Tibial nerve (tissue), 4 donors: ENCODE measurements around the gene ACADSB. TPM values are rescaled to one million over a fixed set of nuclear protein-coding genes. Genes with fewer than 3 reads are reported as not detected.

ENCODE experiments used
- DNase-seq, 2 donors: peaks; one replicate each; pipeline ENCODE4 v3.0.0-alpha.2; 2019; ENCODE audit warnings: low spot score in 2 of 2
- H3K27ac ChIP-seq, 4 donors: fragments of 200-600 bp; sonication (generic) in 3 of 4; one replicate each; pipeline ENCODE4 v1.5.1; 2017 to 2019; ENCODE audit warnings: mild to moderate bottlenecking in 1 of 4
- H3K27me3 ChIP-seq, 2 donors: fragments of 200-600 bp; sonication (generic) in 1 of 2; one replicate each; pipeline versions ENCODE4 v1.5.1 to v1.6.0; 2017 to 2019
- H3K36me3 ChIP-seq, 3 donors: fragments of 200-600 bp; sonication (generic); one replicate each; pipeline ENCODE4 v1.5.1; 2018 to 2019
- H3K4me1 ChIP-seq, 4 donors: fragments of 200-600 bp; sonication (generic) in 3 of 4; one replicate each; pipeline ENCODE4 v1.5.1; 2017 to 2019
- H3K4me3 ChIP-seq, 4 donors: fragments of 200-600 bp; sonication (generic) in 3 of 4; one replicate each; pipeline ENCODE4 v1.5.1; 2017 to 2019; ENCODE audit warnings: mild to moderate bottlenecking in 1 of 4, moderate library complexity in 1 of 4
- H3K9me3 ChIP-seq, 4 donors: fragments of 200-600 bp; sonication (generic) in 3 of 4; one replicate each; pipeline ENCODE4 v1.5.1; 2017 to 2019
- EP300 ChIP-seq, 2 donors: sonication (generic); formaldehyde crosslinking; IDR thresholded peaks; one replicate each; pipeline ENCODE4 v1.6.1; 2017; ENCODE audit warnings: antibody characterized with exemption in 2 of 2, mild to moderate bottlenecking in 1 of 2
- POLR2A ChIP-seq, 2 donors: fragments of 450-650 bp; IDR thresholded peaks; one replicate each; pipeline ENCODE4 v1.6.1; 2017; ENCODE audit warnings: antibody characterized with exemption in 2 of 2, mild to moderate bottlenecking in 2 of 2, moderate library complexity in 2 of 2
- WGBS, 2 donors: methylation state at CpG; one replicate each; pipeline ENCODE4 v1.1.5; 2018; 5-methylcytosine and 5-hydroxymethylcytosine counted together
- total RNA-seq, 4 donors: library from RNA; depleted of rRNA; stranded (reverse); fragments of >200 nt; gene quantifications; one replicate each; pipeline ENCODE4 v1.1.0, GENCODE V29; 2016
- TF ChIP-seq, protein P1 (sequence below), 5 experiments: fragments of 200-600 bp in 3 of 5; fragments of 450-650 bp in 2 of 5; sonication (generic) in 3 of 5; IDR thresholded peaks; one replicate each; pipeline ENCODE4 v1.5.1; 2016 to 2019; ENCODE audit warnings: antibody characterized with exemption in 5 of 5, mild to moderate bottlenecking in 3 of 5, moderate library complexity in 2 of 5

The ACADSB gene
- total RNA-seq, 4 donors from 2014 or later: 17.4 to 26.8 (median 24.7) TPM

DNA sequence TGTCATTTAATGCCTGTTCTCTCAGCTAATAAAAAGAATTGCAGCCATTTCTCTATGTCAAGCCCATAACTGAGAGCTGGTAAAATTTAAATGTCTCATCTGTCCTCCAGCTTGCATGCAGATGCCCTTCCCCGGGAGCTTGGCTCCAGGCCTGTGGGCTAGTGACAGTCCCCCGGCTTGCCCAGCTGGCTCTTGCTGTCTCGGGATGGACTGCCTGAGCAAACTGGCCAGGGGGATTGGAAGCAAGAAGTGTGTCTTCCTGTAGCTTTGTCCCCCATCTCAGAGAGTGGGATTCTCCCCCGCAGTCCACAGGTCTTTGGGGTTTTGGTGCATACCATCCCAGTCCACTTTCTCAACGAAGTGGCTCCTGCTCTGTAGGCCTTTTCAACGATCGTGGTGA, 73.1 kb downstream of the ACADSB start:
- Histone ChIP-seq H3K4me1 (no peaks in the 10 kb centered on the region), H3K36me3 (no peaks in the 10 kb centered on the region), H3K9me3 (no peaks in the 10 kb centered on the region), H3K27ac (no peak overlapping the region), H3K4me3 (no peak overlapping the region), H3K27me3 (peaks cover 0 to 5% of the 10 kb centered on the region in 2 donors)
- DNase-seq: no peak
- TF ChIP-seq EP300 (IDR thresholded peaks at IDR 0.05): no peak
- TF ChIP-seq, protein P1, sequence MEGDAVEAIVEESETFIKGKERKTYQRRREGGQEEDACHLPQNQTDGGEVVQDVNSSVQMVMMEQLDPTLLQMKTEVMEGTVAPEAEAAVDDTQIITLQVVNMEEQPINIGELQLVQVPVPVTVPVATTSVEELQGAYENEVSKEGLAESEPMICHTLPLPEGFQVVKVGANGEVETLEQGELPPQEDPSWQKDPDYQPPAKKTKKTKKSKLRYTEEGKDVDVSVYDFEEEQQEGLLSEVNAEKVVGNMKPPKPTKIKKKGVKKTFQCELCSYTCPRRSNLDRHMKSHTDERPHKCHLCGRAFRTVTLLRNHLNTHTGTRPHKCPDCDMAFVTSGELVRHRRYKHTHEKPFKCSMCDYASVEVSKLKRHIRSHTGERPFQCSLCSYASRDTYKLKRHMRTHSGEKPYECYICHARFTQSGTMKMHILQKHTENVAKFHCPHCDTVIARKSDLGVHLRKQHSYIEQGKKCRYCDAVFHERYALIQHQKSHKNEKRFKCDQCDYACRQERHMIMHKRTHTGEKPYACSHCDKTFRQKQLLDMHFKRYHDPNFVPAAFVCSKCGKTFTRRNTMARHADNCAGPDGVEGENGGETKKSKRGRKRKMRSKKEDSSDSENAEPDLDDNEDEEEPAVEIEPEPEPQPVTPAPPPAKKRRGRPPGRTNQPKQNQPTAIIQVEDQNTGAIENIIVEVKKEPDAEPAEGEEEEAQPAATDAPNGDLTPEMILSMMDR (IDR thresholded peaks at IDR 0.05): no peak
- no peak for TF ChIP-seq POLR2A (IDR thresholded peaks at IDR 0.05)
- 64 to 69% methylated on average over 7 of the region's 7 CpGs for WGBS, 2 donors

DNA sequence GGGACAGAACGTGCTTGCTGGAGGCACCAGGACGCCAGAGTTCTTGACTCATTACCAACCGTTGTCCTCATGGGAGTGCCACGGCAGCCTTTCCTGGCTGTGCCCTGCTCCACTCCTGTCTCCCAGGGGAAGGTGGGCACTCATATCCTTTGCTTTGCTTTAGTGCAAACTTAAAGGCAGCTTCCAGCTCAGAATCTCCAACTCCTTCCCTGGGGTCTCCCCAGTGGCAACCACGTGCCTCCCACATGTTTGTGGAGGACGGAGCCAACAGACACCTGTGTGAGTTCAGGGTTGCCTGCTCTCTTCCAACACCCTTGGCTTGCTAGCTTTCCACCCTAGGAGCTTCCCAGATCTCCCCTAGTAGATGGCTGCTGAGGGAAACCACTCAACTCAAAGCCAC, 75.0 kb downstream of the ACADSB start:
- no peak for DNase-seq
- no peak overlapping the region for H3K4me3 ChIP-seq
- no peaks in the 10 kb centered on the region for H3K9me3 ChIP-seq
- H3K27me3 ChIP-seq: peaks cover 0 to 5% of the 10 kb centered on the region in 2 donors
- no peaks in the 10 kb centered on the region for H3K36me3 ChIP-seq
- TF ChIP-seq, protein P1 (IDR thresholded peaks at IDR 0.05): no peak
- TF ChIP-seq EP300 (IDR thresholded peaks at IDR 0.05): no peak
- no peaks in the 10 kb centered on the region for H3K4me1 ChIP-seq
- no peak overlapping the region for H3K27ac ChIP-seq
- WGBS, 2 donors: 74 to 83% methylated on average over 6 of the region's 6 CpGs

GRCh38 chr10:123086281-123086680, 77.5 kb downstream of the ACADSB start:
- peaks cover 0 to 5% of the 10 kb centered on the region in 2 donors for H3K27me3 ChIP-seq
- H3K4me1 ChIP-seq: no peaks in the 10 kb centered on the region
- no peak for DNase-seq
- TF ChIP-seq, protein P1 (IDR thresholded peaks at IDR 0.05): no peak
- no peak for TF ChIP-seq EP300 (IDR thresholded peaks at IDR 0.05)
- TF ChIP-seq POLR2A (IDR thresholded peaks at IDR 0.05): no peak
- no peaks in the 10 kb centered on the region for H3K9me3 ChIP-seq
- H3K27ac ChIP-seq: no peak overlapping the region
- no peaks in the 10 kb centered on the region for H3K36me3 ChIP-seq
- no peak overlapping the region for H3K4me3 ChIP-seq
- 92% methylated on average over 7 of the region's 7 CpGs for WGBS, 2 donors

GRCh38 chr10:123087348-123087747, 78.5 kb downstream of the ACADSB start:
- WGBS, 2 donors: 80 to 81% methylated on average over 4 of the region's 4 CpGs
- H3K9me3 ChIP-seq: no peaks in the 10 kb centered on the region
- H3K27ac ChIP-seq: no peak overlapping the region
- H3K36me3 ChIP-seq: no peaks in the 10 kb centered on the region
- H3K27me3 ChIP-seq: peaks cover 0 to 11% of the 10 kb centered on the region in 2 donors
- TF ChIP-seq, protein P1 (IDR thresholded peaks at IDR 0.05): no peak
- TF ChIP-seq POLR2A (IDR thresholded peaks at IDR 0.05): no peak
- TF ChIP-seq EP300 (IDR thresholded peaks at IDR 0.05): no peak
- H3K4me3 ChIP-seq: no peak overlapping the region
- no peak for DNase-seq
- no peaks in the 10 kb centered on the region for H3K4me1 ChIP-seq

- no peak for TF ChIP-seq EP300 (IDR thresholded peaks at IDR 0.05)
- TF ChIP-seq POLR2A (IDR thresholded peaks at IDR 0.05): no peak
- TF ChIP-seq, protein P1 (IDR thresholded peaks at IDR 0.05): no peak
- Histone ChIP-seq H3K9me3 (no peaks in the 10 kb centered on the region), H3K4me3 (no peak overlapping the region), H3K4me1 (no peaks in the 10 kb centered on the region), H3K27ac (no peak overlapping the region), H3K36me3 (no peaks in the 10 kb centered on the region), H3K27me3 (peaks cover 0 to 9% of the 10 kb centered on the region in 2 donors)
- 58 to 68% methylated on average over 3 of the region's 3 CpGs for WGBS, 2 donors
- DNase-seq: no peak
These were observed 79.0 kb downstream of the ACADSB start for GRCh38 chr10:123087786-123088185.
